Measurements from ENCODE around the gene VEZT.

DNA sequence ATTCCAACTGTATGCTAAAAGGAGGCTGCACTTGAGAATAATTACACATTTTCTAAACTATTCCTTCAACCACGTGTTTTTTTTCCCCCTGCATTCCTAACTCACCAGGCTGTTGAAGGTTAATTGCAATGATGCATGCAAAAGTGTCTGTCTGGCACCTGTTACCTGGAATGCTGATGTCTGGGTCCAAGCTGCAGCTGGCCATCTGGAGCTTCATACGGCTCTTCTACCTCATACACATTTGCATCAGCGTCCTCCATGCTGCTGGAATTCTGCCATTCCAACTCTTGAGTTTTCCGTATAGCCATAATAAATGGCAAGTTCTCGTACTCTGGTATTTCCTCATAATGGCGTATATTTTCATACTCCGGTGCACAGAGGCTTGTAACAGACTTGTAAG, 8.9 kb upstream of the VEZT start:
- TF ChIP-seq POLR2A (IDR thresholded peaks at IDR 0.05): no peak
- TF ChIP-seq, protein P1, sequence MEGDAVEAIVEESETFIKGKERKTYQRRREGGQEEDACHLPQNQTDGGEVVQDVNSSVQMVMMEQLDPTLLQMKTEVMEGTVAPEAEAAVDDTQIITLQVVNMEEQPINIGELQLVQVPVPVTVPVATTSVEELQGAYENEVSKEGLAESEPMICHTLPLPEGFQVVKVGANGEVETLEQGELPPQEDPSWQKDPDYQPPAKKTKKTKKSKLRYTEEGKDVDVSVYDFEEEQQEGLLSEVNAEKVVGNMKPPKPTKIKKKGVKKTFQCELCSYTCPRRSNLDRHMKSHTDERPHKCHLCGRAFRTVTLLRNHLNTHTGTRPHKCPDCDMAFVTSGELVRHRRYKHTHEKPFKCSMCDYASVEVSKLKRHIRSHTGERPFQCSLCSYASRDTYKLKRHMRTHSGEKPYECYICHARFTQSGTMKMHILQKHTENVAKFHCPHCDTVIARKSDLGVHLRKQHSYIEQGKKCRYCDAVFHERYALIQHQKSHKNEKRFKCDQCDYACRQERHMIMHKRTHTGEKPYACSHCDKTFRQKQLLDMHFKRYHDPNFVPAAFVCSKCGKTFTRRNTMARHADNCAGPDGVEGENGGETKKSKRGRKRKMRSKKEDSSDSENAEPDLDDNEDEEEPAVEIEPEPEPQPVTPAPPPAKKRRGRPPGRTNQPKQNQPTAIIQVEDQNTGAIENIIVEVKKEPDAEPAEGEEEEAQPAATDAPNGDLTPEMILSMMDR (IDR thresholded peaks at IDR 0.05): no peak
